Activated CD4-positive, CD25-positive, alpha-beta regulatory T cell treated with anti-CD3 and anti-CD28 coated beads, Interleukin-2, amount 50 U/mL, for 16 hours (primary cell): Measurements from ENCODE around the gene CEP112.
"Not testable (repeated sequence)": the region's sequence is repeated elsewhere in the genome, so short reads cannot be mapped to it uniquely, and the experiment has no call there.

ENCODE experiments used
- DNase-seq: peaks from one replicate; pipeline ENCODE4 v3.0.0-alpha.2; 2020; ENCODE audit warnings: low read depth, low spot score

Gene CEP112

DNA sequence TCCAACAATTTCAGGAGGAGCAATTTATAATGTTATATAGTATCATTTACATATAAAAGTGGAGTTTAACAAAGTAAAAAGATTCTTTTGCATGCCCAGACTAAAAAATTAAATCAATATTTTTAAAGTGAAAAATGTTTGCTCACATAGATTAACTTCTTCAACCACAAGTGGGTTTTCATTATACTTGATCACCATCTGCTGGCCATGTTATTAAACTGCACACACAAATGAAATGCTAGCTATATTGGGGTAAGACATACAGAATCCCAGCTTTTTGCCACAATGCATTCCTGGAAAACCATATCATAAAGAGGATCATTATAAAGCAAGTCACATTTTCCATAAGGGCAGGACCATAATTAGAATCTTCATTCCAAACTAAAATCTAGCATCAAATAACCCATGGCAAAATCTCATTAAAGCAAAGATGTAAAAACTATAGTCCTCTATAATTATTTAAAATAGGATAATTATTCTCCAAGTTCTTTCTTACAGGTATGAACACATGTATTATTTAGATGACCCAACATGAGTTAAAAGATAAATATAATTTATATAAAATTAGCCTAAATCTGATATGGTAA lies 26.3 kb downstream of the CEP112 start:
- no peak for DNase-seq

DNA sequence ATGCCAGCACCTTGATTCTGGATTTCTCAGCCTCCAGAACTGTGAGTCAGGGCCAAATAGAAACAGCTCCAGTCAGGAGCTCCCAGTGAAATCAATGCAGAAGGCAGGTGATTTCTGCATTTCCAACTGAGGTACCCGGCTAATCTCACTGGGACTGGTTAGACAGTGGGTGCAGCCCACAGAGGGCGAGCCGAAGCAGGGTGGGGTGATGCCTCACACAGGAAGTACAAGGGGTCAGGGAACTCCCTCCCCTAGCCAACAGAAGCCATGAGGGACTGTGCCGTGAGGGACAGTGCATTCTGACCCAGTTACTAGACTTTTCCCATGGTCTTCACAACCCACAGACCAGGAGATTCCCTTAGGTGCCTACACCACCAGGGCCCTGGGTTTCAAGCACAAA lies 36.9 kb downstream of the CEP112 start:
- not testable (repeated sequence) for DNase-seq

GRCh38 chr17:66152756-66153155 lies 39.2 kb downstream of the CEP112 start:
- DNase-seq, result no peak

DNA sequence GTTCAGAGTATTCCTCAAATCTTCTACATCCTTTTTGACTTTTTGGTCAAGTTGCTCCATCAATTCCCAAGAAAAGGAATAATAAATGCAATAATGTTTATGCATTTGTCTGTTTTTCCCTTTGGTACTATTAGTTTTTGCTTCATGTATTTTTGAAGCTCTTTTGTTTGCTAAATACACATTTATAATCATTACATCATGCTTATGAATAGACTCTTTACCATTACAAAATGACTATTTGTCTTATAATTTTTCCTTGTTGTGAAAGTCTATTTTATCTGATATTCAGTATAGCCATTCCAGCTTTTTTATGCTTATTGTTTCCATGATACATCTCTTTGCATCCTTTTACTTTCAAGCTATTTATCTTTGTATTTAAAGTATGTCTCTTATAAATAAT lies 41.2 kb downstream of the CEP112 start:
- DNase-seq, result no peak

- DNase-seq, result no peak
These were observed 42.4 kb downstream of the CEP112 start for GRCh38 chr17:66149562-66149961.

- no peak for DNase-seq
These were observed 45.5 kb downstream of the CEP112 start for GRCh38 chr17:66146394-66146793.

GRCh38 chr17:66143657-66144282 lies 48.2 kb downstream of the CEP112 start:
- DNase-seq, result no peak

DNA sequence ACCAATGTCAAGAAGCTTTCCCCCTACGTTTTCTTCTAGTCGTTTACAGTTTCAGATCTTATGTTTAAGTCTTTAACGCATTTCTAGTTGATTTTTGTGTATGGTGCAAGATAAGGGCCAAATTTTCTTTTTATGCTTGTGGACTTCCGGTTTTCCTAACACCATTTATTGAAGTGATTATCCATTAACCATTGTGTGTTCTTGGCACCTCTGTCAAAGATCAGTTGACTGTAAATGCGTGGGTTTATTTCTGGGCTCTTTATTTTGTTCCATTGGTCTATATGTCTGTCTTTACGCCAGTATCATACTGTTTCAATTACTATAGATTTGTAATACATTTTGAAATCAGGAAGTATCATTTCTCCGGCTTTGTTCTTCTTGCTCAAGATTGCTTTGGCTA lies 49.5 kb downstream of the CEP112 start:
- DNase-seq, result no peak

- DNase-seq, result no peak
These were observed 53.8 kb downstream of the CEP112 start for GRCh38 chr17:66138120-66138519.

DNA sequence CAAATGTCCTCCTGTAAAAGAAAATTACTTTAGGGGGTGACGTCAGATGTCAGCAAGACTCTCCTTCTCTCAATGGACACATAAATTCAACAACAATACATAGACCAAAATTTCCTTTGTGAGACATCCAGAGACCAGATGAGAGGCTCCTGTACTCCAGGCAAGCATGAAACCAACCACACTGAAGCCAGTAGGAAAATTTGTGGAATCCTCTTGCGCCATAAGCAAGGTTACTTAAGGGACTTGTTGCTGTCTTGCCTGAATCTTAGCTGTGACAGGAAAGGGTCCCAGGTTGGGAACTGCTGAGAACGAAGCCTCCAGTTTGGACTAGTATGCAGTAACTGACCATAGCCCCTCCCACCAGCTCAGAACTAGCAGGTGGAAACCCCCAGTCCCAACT lies 56.0 kb downstream of the CEP112 start:
- no peak for DNase-seq

DNA sequence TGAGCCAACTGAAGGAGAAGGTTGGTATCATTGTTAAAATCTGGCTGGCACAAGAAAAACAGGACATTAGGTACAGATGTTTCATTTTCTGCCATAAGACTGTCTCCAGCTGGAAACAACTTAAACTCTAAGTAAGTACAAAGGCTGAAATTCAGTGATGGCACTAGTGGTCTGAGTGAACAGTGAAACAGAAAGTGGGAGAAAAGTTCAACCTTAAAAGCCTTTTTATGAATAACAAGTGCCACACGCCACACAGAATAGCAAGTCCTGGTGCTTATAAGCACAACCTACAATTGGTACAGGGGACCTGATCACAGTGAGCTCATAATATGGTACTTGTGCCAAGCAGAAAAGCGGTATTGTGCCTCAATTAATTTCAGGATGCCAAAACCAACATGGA lies 56.7 kb downstream of the CEP112 start:
- DNase-seq, result no peak

DNA sequence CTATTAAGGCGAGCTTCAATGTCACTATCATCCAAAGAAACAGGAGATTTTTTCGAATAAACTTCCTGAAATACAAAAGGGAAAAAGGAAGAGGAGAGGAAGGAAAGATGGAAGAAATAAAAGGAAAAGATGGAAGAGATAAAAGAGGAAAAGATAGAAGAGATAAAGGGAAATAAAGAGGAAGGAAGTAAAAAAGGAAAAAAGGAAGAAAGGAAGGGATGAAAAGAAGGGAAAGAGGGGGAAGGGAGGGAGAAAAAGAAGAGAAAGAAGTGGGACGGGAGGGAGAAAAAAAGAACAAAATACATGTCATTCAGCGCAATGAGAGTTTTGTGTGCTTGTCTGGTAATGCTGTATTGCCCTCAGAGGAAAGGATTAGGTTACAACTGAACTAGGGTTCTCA lies 62.2 kb downstream of the CEP112 start:
- no peak for DNase-seq

DNA sequence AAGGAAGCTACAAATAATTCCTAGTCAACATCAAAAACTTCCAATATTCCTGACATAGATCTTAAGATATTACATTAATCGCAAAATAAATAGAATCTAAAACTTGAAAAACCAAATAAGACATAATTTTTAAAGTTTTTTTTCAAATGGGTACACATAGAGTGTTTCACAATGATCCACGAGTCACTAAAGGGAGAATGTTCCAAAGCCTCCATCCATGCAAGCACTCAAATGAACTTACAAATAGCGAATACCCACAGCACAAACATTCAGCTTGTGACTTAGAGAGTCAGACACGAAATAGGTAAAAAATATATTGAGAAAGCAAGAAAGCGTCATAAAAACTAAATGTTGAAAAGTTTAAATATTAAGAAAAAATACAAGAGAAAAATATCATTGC lies 65.7 kb downstream of the CEP112 start:
- no peak for DNase-seq

GRCh38 chr17:66123163-66123562 lies 68.8 kb downstream of the CEP112 start:
- no peak for DNase-seq

- DNase-seq, result no peak
These were observed 76.7 kb downstream of the CEP112 start for GRCh38 chr17:66115246-66115645.

GRCh38 chr17:66114609-66115008 lies 77.3 kb downstream of the CEP112 start:
- no peak for DNase-seq

GRCh38 chr17:66107731-66108130 lies 84.2 kb downstream of the CEP112 start:
- DNase-seq, result no peak

DNA sequence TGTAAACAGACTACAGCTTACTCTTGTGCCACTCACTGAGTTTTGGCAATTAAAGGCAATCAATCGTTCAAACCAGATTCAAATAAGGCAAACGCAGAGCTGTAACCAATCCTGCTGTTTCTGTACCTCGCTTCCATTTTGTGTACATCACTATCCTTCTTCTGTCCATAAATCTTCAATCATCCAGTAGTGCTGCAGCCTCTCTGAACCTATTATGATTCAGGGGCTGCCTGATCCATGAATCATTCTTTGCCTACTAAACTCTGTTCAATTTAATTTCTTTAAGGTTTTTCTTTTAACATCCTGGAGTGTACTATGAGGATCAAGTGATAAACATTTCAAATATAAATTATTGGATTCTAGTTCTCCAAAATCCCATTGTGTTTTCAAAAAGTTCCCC lies 93.9 kb downstream of the CEP112 start:
- DNase-seq, result no peak

GRCh38 chr17:66094727-66095126 lies 97.2 kb downstream of the CEP112 start:
- DNase-seq, result no peak

- DNase-seq, result no peak
These were observed 100.4 kb downstream of the CEP112 start for GRCh38 chr17:66091445-66092080.

DNA sequence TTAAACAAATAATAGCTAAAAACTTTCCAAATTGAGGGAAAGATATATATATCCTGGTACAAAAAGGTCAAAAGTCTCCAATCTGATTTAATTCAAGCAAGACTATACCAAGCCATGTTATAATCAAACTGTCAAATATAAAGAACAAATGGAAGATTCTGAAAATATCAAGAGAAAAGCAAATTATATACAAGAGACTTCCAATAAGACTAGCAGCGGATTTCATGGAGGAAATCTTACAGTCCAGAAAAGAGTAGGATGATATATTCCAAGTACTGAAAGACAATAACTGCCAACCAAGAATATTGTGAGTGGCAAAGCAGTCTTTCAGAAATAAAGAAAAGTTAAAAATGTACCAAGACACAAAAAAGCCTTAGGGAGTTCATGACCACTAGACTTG lies 102.2 kb downstream of the CEP112 start:
- no peak for DNase-seq

GRCh38 chr17:66088173-66088572 lies 103.8 kb downstream of the CEP112 start:
- no peak for DNase-seq

DNA sequence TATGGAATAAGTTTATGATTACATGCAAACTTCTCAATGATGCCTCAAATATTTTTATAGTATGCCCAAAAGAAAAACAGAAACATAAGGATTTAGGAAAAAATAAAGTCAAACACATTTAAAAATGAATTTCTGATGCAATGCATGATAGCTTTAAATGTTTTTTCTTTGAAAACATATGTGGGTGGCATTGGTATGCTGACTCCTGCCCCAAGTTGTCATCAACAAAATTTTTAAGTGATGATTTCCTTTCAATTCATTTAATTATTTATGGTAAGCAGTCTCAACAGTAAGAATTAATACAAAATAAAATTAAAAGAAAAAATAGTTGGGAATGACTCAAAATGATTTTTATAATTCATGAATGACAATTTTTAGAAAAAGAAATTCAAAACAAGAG lies 104.9 kb downstream of the CEP112 start:
- no peak for DNase-seq
